Aorta (tissue), 5 donors: ENCODE measurements around the gene SPARC. TPM values are rescaled to one million over a fixed set of nuclear protein-coding genes. Genes with fewer than 3 reads are reported as not detected.

Experiments
- ATAC-seq: fragments of 200-7000 bp; cut with Tn5 transposase; one replicate; pipeline ENCODE4 v1.9.1; 2022; ENCODE audit warnings: moderate library complexity; ENCODE audit not compliant: low FRiP score
- DNase-seq, 2 donors: peaks; one replicate each; pipeline ENCODE4 v3.0.0-alpha.2; 2020
- H3K27ac ChIP-seq, 2 donors: one replicate each; pipeline ENCODE4 v1.5.1; 2013; ENCODE audit warnings: low read length in 2 of 2, mild to moderate bottlenecking in 2 of 2, moderate library complexity in 2 of 2, control low read depth in 1 of 2, inconsistent platforms in 1 of 2, low read depth in 1 of 2
- H3K27me3 ChIP-seq, 2 donors: one replicate each; pipeline ENCODE4 v1.6.1; 2013; ENCODE audit warnings: control low read depth in 1 of 2, low read length in 1 of 2, mild to moderate bottlenecking in 1 of 2, moderate library complexity in 1 of 2; ENCODE audit not compliant: insufficient read depth in 2 of 2, control insufficient read depth in 1 of 2
- H3K36me3 ChIP-seq, 2 donors: one replicate each; pipeline ENCODE4 v1.6.1; 2013; ENCODE audit warnings: control low read depth in 1 of 2, low read length in 1 of 2, mild to moderate bottlenecking in 1 of 2; ENCODE audit not compliant: insufficient read depth in 2 of 2, control insufficient read depth in 1 of 2
- H3K4me1 ChIP-seq, 2 donors: one replicate each; pipeline ENCODE4 v1.6.1; 2013; ENCODE audit warnings: low read length in 2 of 2, control low read depth in 1 of 2, mild to moderate bottlenecking in 1 of 2, moderate library complexity in 1 of 2; ENCODE audit not compliant: insufficient read depth in 2 of 2, control insufficient read depth in 1 of 2
- H3K4me3 ChIP-seq, 2 donors: one replicate each; pipeline ENCODE4 v1.5.1; 2013; ENCODE audit warnings: low read length in 2 of 2, control low read depth in 1 of 2, mild to moderate bottlenecking in 1 of 2
- H3K9me3 ChIP-seq: one replicate; pipeline ENCODE4 v1.6.1; 2013; ENCODE audit warnings: mild to moderate bottlenecking, low read length; ENCODE audit not compliant: control insufficient read depth
- WGBS, 2 donors: extraction: QIAGEN DNeasy Blood & Tissue Kit; methylation state at CpG; one replicate each; pipeline ENCODE4 v1.1.7; 2013; 5-methylcytosine and 5-hydroxymethylcytosine counted together
- intact Hi-C, 2 donors: fragments of 100-400 bp; cut with DNase I; formaldehyde crosslinking; loops; one replicate each; pipeline versions ENCODE4 v1.14.2 to v1.15.0; 2022
- polyA plus RNA-seq, 2 donors: library from polyadenylated mRNA; stranded (reverse); fragments of 200-250 nt; gene quantifications; one replicate each; pipeline ENCODE4 v1.2.3, GENCODE V29; 2013
- total RNA-seq, 2 donors: library from RNA; stranded (reverse); fragmentation: NEBNext Ultra II Directional; extraction: Animal tissue kit (Norgen Biotek cat#: 25700); gene quantifications; one replicate each; pipeline ENCODE4 v1.2.1, GENCODE V29; 2021
- donor health status: healthy with polysubstance abuse.
- donor health status: Bipolar disorder and iron deficiency.
- donor health status: DM: no; HTN: no; CAD: no.
- donor health status: DM: no; HTN: no; CAD: no.
- donor health status: DM: yes; HTN: yes; CAD: no.

Gene SPARC
- total and polyA plus RNA-seq, 4 donors, result 1,151 to 2,608 (median 1,974) TPM

GRCh38 chr5:151721812-151722391, 35.2 kb upstream of the SPARC start:
- peak overlapping the region; percentile 18 to 42 for H3K27ac ChIP-seq
- ATAC-seq, result no peak
- DNase-seq, result no peak
- H3K9me3 ChIP-seq, result no peaks in the 10 kb centered on the region
- no peaks in the 10 kb centered on the region for H3K36me3 ChIP-seq
- H3K27me3 ChIP-seq, result no peaks in the 10 kb centered on the region
- peaks cover 3 to 4% of the 10 kb centered on the region in 2 donors for H3K4me1 ChIP-seq
- intact Hi-C loops, result no loop called here
- no peak overlapping the region for H3K4me3 ChIP-seq

DNA sequence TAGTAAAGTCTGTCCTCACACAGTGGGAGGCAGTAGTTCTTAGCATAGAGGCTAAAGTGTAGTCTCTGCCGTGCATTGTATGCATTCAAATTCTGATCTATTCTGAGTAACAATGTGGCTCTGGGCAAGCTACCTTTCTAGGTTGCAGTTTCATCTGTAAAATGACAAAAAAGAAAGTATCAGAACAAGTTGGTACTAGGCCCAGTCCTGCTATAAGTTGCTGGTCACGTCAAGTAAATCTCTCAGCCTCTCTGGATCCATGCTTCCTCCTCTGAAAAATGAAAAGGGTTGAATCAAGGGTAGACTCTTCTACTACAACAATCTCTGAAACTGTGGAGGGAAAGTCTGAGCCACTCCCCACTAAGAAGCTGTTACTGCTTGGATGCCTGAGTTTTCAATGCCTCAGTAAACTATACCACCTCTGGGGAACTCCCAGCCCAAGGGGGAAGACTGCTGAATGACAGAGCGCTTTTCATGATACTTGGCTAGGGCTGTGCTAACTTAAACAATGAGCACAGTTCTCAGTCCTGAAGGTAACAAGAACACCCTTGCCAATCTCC, 34.5 kb upstream of the SPARC start:
- no peak for ATAC-seq
- no peaks in the 10 kb centered on the region for H3K27me3 ChIP-seq
- no peak overlapping the region for H3K4me3 ChIP-seq
- no peaks in the 10 kb centered on the region for H3K9me3 ChIP-seq
- WGBS, 2 donors, result 25 to 32% methylated on average over 3 of the region's 3 CpGs
- H3K4me1 ChIP-seq, result peaks cover 3 to 4% of the 10 kb centered on the region in 2 donors
- peak overlapping the region; percentile 36 to 65 for H3K27ac ChIP-seq
- DNase-seq, result no peak
- intact Hi-C loops, result no loop called here
- H3K36me3 ChIP-seq, result no peaks in the 10 kb centered on the region

- Histone ChIP-seq H3K27me3 (no peaks in the 10 kb centered on the region), H3K4me1 (peaks cover 3 to 4% of the 10 kb centered on the region in 2 donors), H3K9me3 (no peaks in the 10 kb centered on the region), H3K4me3 (no peak overlapping the region), H3K27ac (peak overlapping the region in 1 of 2 donors; percentile 1), H3K36me3 (no peaks in the 10 kb centered on the region)
- ATAC-seq (no peak), DNase-seq (no peak)
- intact Hi-C loops, result no loop called here
- 78 to 83% methylated on average over 2 of the region's 2 CpGs for WGBS, 2 donors
Observed at GRCh38 chr5:151720215-151720614, 33.5 kb upstream of the SPARC start.

DNA sequence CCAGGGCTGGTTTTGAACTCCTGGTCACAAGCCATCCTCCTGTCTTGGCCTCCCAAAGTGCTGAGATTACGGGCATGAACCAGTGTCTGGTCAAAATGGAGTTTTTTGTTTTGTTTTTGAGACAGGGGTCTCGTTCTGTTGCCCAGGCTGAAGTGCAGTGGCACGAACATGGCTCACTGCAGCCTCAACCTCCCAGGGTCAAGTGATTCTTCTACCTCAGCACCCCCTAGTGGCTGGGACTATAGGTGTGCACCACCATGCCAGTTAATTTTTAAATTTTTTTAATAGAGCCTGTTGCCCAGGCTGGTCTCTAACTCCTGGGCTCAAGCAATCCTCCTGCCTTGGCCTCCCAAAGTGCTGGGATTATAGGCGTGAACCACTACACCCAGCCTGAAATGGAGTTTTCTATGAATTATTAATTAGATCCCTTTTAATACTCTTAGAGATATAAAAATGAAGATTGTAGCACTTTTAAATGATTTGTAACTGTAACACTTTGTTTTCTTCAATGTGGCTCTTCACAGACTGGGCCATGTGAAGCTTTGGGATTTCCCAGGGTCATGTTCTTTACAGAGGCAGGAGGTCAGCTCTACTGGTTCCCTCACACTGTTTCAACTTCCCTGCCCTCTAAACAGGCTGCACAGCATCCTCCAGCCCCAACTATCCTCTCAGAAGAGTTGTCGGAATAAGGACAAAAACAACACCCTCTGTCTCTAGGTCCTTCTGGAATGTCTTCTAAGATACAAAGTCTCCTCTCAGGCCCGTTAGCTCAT, 32.7 kb upstream of the SPARC start:
- intact Hi-C loops, result no loop called here
- H3K27ac ChIP-seq, result peak overlapping the region; percentile 51 to 95

DNA sequence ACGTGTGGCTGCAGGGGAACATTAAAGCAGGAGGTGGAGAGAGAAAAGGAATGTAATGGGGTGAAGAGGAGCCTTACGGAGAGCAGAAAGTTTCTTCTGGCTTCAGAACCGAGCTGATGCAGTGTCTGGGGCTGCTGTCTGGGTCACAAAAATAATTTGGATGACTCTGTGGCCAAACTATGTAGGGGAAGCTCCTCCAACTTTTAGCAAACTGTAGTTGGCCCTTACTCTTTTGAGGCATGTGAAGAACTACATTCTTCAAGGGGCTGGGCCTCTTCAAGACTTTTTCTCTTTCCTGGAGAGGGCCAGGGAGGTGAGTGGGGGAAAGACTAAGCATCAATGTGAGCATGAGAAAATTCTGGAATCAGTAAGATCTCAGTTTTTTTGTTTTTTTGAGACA, 31.9 kb upstream of the SPARC start:
- DNase-seq (no peak), ATAC-seq (peak; percentile 89)
- 1 to 6% methylated on average over 3 of the region's 3 CpGs for WGBS, 2 donors
- Histone ChIP-seq H3K4me1 (peaks cover 3 to 4% of the 10 kb centered on the region in 2 donors), H3K27me3 (no peaks in the 10 kb centered on the region), H3K27ac (peak overlapping the region; percentile 83 to 95), H3K9me3 (no peaks in the 10 kb centered on the region), H3K4me3 (no peak overlapping the region), H3K36me3 (no peaks in the 10 kb centered on the region)
- intact Hi-C loops, result no loop called here

More for the DNA sequence above, 32.7 kb upstream of the SPARC start:
- ATAC-seq (peak; percentile 77), DNase-seq (peak in 1 of 2 donors; percentile 61)
- Histone ChIP-seq H3K4me3 (no peak overlapping the region), H3K36me3 (no peaks in the 10 kb centered on the region), H3K4me1 (peaks cover 3 to 4% of the 10 kb centered on the region in 2 donors), H3K9me3 (no peaks in the 10 kb centered on the region), H3K27me3 (no peaks in the 10 kb centered on the region)
- 54 to 58% methylated on average over 6 of the region's 6 CpGs for WGBS, 2 donors

- Histone ChIP-seq H3K4me1 (peaks cover 3 to 4% of the 10 kb centered on the region in 2 donors), H3K27me3 (no peaks in the 10 kb centered on the region), H3K27ac (peak overlapping the region; percentile 80 to 83), H3K36me3 (no peaks in the 10 kb centered on the region), H3K9me3 (no peaks in the 10 kb centered on the region), H3K4me3 (no peak overlapping the region)
- peak; percentile 51 for ATAC-seq
- 6 to 7% methylated on average over 2 of the region's 2 CpGs for WGBS, 2 donors
- no peak for DNase-seq
- intact Hi-C loops, result no loop called here
Observed at GRCh38 chr5:151718153-151718552, 31.4 kb upstream of the SPARC start.

- Histone ChIP-seq H3K4me1 (peaks cover 3 to 4% of the 10 kb centered on the region in 2 donors), H3K27ac (peak overlapping the region in 1 of 2 donors; percentile 25), H3K27me3 (no peaks in the 10 kb centered on the region), H3K4me3 (no peak overlapping the region), H3K36me3 (no peaks in the 10 kb centered on the region), H3K9me3 (no peaks in the 10 kb centered on the region)
- peak; percentile 33 for ATAC-seq
- intact Hi-C loops, result no loop called here
- 36 to 50% methylated on average over 3 of the region's 3 CpGs for WGBS, 2 donors
- no peak for DNase-seq
Observed at GRCh38 chr5:151717416-151717815, 30.7 kb upstream of the SPARC start.

- no peak overlapping the region for H3K4me3 ChIP-seq
- DNase-seq (no peak), ATAC-seq (no peak)
- H3K9me3 ChIP-seq, result no peaks in the 10 kb centered on the region
- intact Hi-C loops, result no loop called here
- no peak overlapping the region for H3K27ac ChIP-seq
- H3K27me3 ChIP-seq, result no peaks in the 10 kb centered on the region
- no peaks in the 10 kb centered on the region for H3K4me1 ChIP-seq
- no peaks in the 10 kb centered on the region for H3K36me3 ChIP-seq
- WGBS, 2 donors, result 84 to 89% methylated on average over 13 of the region's 13 CpGs
Observed at GRCh38 chr5:151709109-151709735, 22.5 kb upstream of the SPARC start.
